Keratinocyte (primary cell): Measurements from ENCODE around the gene PTPN18.

Experiments
- CTCF ChIP-seq, 3 experiments: IDR thresholded peaks in 1 of 3; conservative IDR thresholded peaks in 1 of 3; optimal IDR thresholded peaks in 1 of 3; 2 replicates in 2 of 3; 3 replicates in 1 of 3; pipeline versions ENCODE3 to v1.5.1; 2011; ENCODE audit warnings: low read length in 3 of 3, mild to moderate bottlenecking in 3 of 3, moderate library complexity in 2 of 3, control low read depth in 1 of 3, inconsistent platforms in 1 of 3; ENCODE audit not compliant: insufficient read depth in 2 of 3; ENCODE audit errors: extremely low read depth in 1 of 3
- EZH2 ChIP-seq: IDR thresholded peaks from one replicate; pipeline ENCODE4 v1.6.1; 2012; ENCODE audit warnings: inconsistent platforms, mild to moderate bottlenecking, low read length, moderate library complexity

- TF ChIP-seq CTCF (optimal IDR thresholded peaks at IDR 0.05 in 1 of 3, IDR thresholded peaks at IDR 0.05 in 1 of 3, conservative IDR thresholded peaks at IDR 0.05 in 1 of 3; ENCODE audit: extremely low read depth in 1 of 3, insufficient read depth in 2 of 3, low read length in 3 of 3) (peak; percentile 53 to 79 (median 74)), EZH2 (no peak)
Observed at GRCh38 chr2:130372055-130372832, 16.4 kb downstream of the PTPN18 start.
